ENCODE measurements around the gene COL19A1.
A peak's percentile ranks its signal among the peaks of the same experiment; 100 is the strongest.

The COL19A1 gene

GRCh38 chr6:69835414-69836179 lies 30.8 kb upstream of the COL19A1 start:
- Histone ChIP-seq H3K4me1 (no peaks in the 10 kb centered on the region), H3K9me3 (no peaks in the 10 kb centered on the region), H3K4me3 (no peak overlapping the region), H3K36me3 (no peaks in the 10 kb centered on the region), H3K27me3 (no peaks in the 10 kb centered on the region), H3K27ac (no peak overlapping the region)
- TF ChIP-seq CTCF (IDR thresholded peaks at IDR 0.05) = peak; percentile 74 to 85
- no peak for DNase-seq
- intact Hi-C loops (cut with DNase I; ENCODE audit: low total_unique reads) = loop anchor here (10.0 kb wide), 1 partner anchor 269 kb away; no protein-coding TSS in a partner anchor

GRCh38 chr6:69841862-69842261 lies 24.5 kb upstream of the COL19A1 start:
- Histone ChIP-seq H3K9me3 (no peaks in the 10 kb centered on the region), H3K27me3 (no peaks in the 10 kb centered on the region), H3K36me3 (no peaks in the 10 kb centered on the region), H3K4me3 (no peak overlapping the region), H3K27ac (no peak overlapping the region), H3K4me1 (peaks cover 0 to 1% (median 0%) of the 10 kb centered on the region in 4 donors)
- TF ChIP-seq CTCF (IDR thresholded peaks at IDR 0.05) = no peak
- intact Hi-C loops (cut with DNase I; ENCODE audit: low total_unique reads) = no loop called here
- no peak for DNase-seq

- peaks cover 0 to 5% (median 0%) of the 10 kb centered on the region in 4 donors for H3K4me1 ChIP-seq
- H3K27me3 ChIP-seq = no peaks in the 10 kb centered on the region
- H3K27ac ChIP-seq = no peak overlapping the region
- H3K4me3 ChIP-seq = no peak overlapping the region
- no peak for TF ChIP-seq CTCF (IDR thresholded peaks at IDR 0.05)
- no peaks in the 10 kb centered on the region for H3K36me3 ChIP-seq
- DNase-seq = no peak
- intact Hi-C loops (cut with DNase I; ENCODE audit: low total_unique reads) = no loop called here
- H3K9me3 ChIP-seq = no peaks in the 10 kb centered on the region
Observed at GRCh38 chr6:69843189-69843588, 23.2 kb upstream of the COL19A1 start.

- no peaks in the 10 kb centered on the region for H3K9me3 ChIP-seq
- no peak for TF ChIP-seq CTCF (IDR thresholded peaks at IDR 0.05)
- peaks cover 0 to 5% (median 0%) of the 10 kb centered on the region in 4 donors for H3K4me1 ChIP-seq
Observed at GRCh38 chr6:69846312-69846711, 20.0 kb upstream of the COL19A1 start.

DNA sequence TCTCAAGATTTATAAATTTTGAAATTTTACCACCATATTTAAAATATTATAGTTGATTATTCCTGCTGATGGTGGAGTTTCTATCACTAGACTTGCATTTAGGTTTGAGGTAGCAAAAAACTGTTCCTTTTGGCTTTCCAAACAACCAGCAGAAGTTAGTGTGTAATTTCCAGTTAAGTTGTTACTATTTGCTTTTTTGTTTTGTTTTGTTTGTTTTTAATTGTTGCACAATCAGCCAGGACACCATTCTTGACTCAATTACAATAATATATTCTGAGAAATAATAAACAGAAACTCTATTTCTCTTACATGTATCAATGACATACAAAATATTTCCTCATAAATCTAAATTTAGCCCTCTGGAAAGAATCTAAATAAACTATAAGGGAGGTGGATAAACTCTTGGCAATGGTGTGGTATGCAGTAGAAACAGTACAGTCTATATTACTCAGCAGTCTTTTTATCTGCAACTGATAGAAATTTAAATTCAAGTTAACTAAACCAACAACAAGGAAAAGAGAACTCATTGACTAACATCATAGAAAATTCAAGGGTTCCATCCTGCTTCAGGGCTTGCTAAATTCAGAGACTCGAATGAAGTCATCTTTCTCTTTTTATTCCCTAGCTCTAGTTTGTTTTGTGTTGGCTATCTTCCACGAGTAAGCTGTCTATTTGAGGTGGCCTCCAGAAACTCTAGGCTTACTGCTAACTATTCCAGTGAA lies 19.4 kb upstream of the COL19A1 start:
- H3K27me3 ChIP-seq = no peaks in the 10 kb centered on the region
- peaks cover 0 to 5% (median 0%) of the 10 kb centered on the region in 4 donors for H3K4me1 ChIP-seq
- intact Hi-C loops (cut with DNase I; ENCODE audit: low total_unique reads) = no loop called here
- no peak overlapping the region for H3K27ac ChIP-seq
- no peak overlapping the region for H3K4me3 ChIP-seq
- no peak for TF ChIP-seq CTCF (IDR thresholded peaks at IDR 0.05)
- no peak for DNase-seq
- H3K9me3 ChIP-seq = no peaks in the 10 kb centered on the region
- no peaks in the 10 kb centered on the region for H3K36me3 ChIP-seq

More at GRCh38 chr6:69846312-69846711, 20.0 kb upstream of the COL19A1 start:
- Histone ChIP-seq H3K4me3 (no peak overlapping the region), H3K27ac (no peak overlapping the region), H3K27me3 (no peaks in the 10 kb centered on the region), H3K36me3 (no peaks in the 10 kb centered on the region)
- intact Hi-C loops (cut with DNase I; ENCODE audit: low total_unique reads) = no loop called here
- no peak for DNase-seq
